Pons (tissue), 1 donor: ENCODE data around the gene MID2.
"Not testable (repeated sequence)": the region's sequence is repeated elsewhere in the genome, so short reads cannot be mapped to it uniquely, and the experiment has no call there.

Source experiments
- DNase-seq: peaks from one replicate; pipeline ENCODE4 v3.0.0-alpha.2; 2016; ENCODE audit warnings: low spot score

MID2 gene

GRCh38 chrX:107825698-107826237 lies at the start of gene MID2:
Gene MID2, plus strand, starts transcription at chrX:107825866. Its CDS starts 561 bp downstream, at chrX:107826427.
- no peak for DNase-seq

GRCh38 chrX:107776649-107777535 lies 48.8 kb upstream of the MID2 start:
- DNase-seq, result peak; percentile 91

GRCh38 chrX:107777536-107777832 lies 48.2 kb upstream of the MID2 start, which contains the start of gene NCBP2L:
Gene NCBP2L, plus strand, starts transcription at chrX:107777733. Its CDS starts 16,488 bp downstream, at chrX:107794221.
- no peak for DNase-seq

- DNase-seq, result no peak
Measured at GRCh38 chrX:107780525-107780924, 45.1 kb upstream of the MID2 start.

- DNase-seq, result no peak
Measured at GRCh38 chrX:107787827-107788226, 37.8 kb upstream of the MID2 start.

- no peak for DNase-seq
Measured at GRCh38 chrX:107804427-107804826, 21.2 kb upstream of the MID2 start.

- DNase-seq, result no peak
Measured at GRCh38 chrX:107805179-107805578, 20.5 kb upstream of the MID2 start.

GRCh38 chrX:107810053-107810452 lies 15.6 kb upstream of the MID2 start:
- not testable (repeated sequence) for DNase-seq

GRCh38 chrX:107818900-107819521 lies 6.7 kb upstream of the MID2 start:
- DNase-seq, result no peak

GRCh38 chrX:107823042-107823441 lies 2.6 kb upstream of the MID2 start:
- no peak for DNase-seq

GRCh38 chrX:107823456-107823855 lies 2.2 kb upstream of the MID2 start:
- no peak for DNase-seq

- no peak for DNase-seq
Measured at GRCh38 chrX:107826238-107827029, 768 bp downstream of the MID2 start.

GRCh38 chrX:107827030-107827831 lies 1.6 kb downstream of the MID2 start:
- no peak for DNase-seq

GRCh38 chrX:107827852-107828251 lies 2.2 kb downstream of the MID2 start:
- DNase-seq, result no peak

GRCh38 chrX:107829878-107830277 lies 4.2 kb downstream of the MID2 start:
- DNase-seq, result no peak

GRCh38 chrX:107831071-107831730 lies 5.5 kb downstream of the MID2 start:
- DNase-seq, result peak; percentile 64

- DNase-seq, result no peak
Measured at GRCh38 chrX:107834275-107835201, 8.9 kb downstream of the MID2 start.

- DNase-seq, result no peak
Measured at GRCh38 chrX:107836958-107837357, 11.3 kb downstream of the MID2 start.

- no peak for DNase-seq
Measured at GRCh38 chrX:107840971-107841370, 15.3 kb downstream of the MID2 start.
